ENCODE measurements around the gene CFAP92. TPM values are rescaled to one million over a fixed set of nuclear protein-coding genes. Genes with fewer than 3 reads are reported as not detected.

The CFAP92 gene
- total and polyA plus RNA-seq, 3 donors from 2014 or later: 16.0 to 62.0 (median 26.7) TPM

- Histone ChIP-seq H3K27me3 (no peaks in the 10 kb centered on the region), H3K4me3 (no peak overlapping the region), H3K27ac (no peak overlapping the region), H3K4me1 (no peaks in the 10 kb centered on the region), H3K9me3 (no peaks in the 10 kb centered on the region), H3K36me3 (ENCODE audit: low read depth, missing control alignments) (no peaks in the 10 kb centered on the region)
- intact Hi-C loops (cut with DNase I; ENCODE audit: low total_unique reads): no loop called here
- no peak for TF ChIP-seq POLR2A (IDR thresholded peaks at IDR 0.05)
- TF ChIP-seq CTCF (IDR thresholded peaks at IDR 0.05): no peak
- 97 to 100% methylated on average over 1 of the region's 1 CpG for WGBS, 2 donors
- DNase-seq: no peak
These were observed 73.9 kb downstream of the CFAP92 start for GRCh38 chr3:128919988-128920387.

- no peak overlapping the region for H3K27ac ChIP-seq
- peak; percentile 24 for DNase-seq
- H3K4me3 ChIP-seq: no peak overlapping the region
- 46 to 50% methylated on average over 2 of the region's 2 CpGs for WGBS, 2 donors
- no peaks in the 10 kb centered on the region for H3K36me3 ChIP-seq (ENCODE audit: low read depth, missing control alignments)
- intact Hi-C loops (cut with DNase I; ENCODE audit: low total_unique reads): no loop called here
- no peaks in the 10 kb centered on the region for H3K27me3 ChIP-seq
- no peak for TF ChIP-seq POLR2A (IDR thresholded peaks at IDR 0.05)
- no peak for TF ChIP-seq CTCF (IDR thresholded peaks at IDR 0.05)
- H3K9me3 ChIP-seq: no peaks in the 10 kb centered on the region
- no peaks in the 10 kb centered on the region for H3K4me1 ChIP-seq
These were observed 76.6 kb downstream of the CFAP92 start for GRCh38 chr3:128917291-128917690.

DNA sequence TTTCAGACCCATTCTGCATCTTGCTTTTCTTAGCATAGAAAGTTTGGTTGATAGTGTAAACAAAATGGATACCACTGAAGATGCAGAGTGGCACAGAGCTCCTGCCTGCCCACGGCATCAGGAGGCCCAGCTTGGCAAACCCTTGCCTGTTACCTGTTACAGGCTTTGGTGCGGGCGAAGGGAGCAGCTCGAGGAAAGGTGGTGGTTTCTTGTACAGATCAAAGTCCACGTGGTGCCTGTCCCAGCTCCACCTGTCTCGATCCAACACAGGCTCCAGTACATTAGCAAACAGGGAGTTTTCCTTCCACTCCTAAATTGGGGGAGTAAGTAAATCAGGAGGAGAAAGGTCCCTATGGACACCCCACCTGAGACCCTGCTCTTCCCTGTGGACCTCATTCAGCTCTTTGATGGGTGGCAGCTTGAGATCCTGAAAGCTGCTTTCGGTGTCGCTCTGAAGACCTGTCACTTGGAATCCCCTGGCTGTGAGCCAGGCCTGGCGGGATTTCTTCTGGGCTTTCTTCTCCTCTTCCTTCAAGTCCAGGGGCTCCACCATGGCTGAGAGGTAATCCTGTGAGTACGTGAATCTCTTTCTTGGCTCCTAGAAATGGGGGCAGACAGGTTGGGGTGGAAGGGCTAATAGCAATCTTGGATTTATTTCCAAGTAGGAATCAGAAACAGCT, 78.8 kb downstream of the CFAP92 start:
- H3K36me3 ChIP-seq (ENCODE audit: low read depth, missing control alignments): no peaks in the 10 kb centered on the region
- WGBS, 2 donors: 94 to 95% methylated on average over 10 of the region's 10 CpGs
- no peak overlapping the region for H3K4me3 ChIP-seq
- intact Hi-C loops (cut with DNase I; ENCODE audit: low total_unique reads): no loop called here
- no peaks in the 10 kb centered on the region for H3K4me1 ChIP-seq
- H3K9me3 ChIP-seq: no peaks in the 10 kb centered on the region
- TF ChIP-seq POLR2A (IDR thresholded peaks at IDR 0.05) (no peak), CTCF (IDR thresholded peaks at IDR 0.05) (no peak)
- no peak overlapping the region for H3K27ac ChIP-seq
- no peak for DNase-seq
- H3K27me3 ChIP-seq: no peaks in the 10 kb centered on the region

DNA sequence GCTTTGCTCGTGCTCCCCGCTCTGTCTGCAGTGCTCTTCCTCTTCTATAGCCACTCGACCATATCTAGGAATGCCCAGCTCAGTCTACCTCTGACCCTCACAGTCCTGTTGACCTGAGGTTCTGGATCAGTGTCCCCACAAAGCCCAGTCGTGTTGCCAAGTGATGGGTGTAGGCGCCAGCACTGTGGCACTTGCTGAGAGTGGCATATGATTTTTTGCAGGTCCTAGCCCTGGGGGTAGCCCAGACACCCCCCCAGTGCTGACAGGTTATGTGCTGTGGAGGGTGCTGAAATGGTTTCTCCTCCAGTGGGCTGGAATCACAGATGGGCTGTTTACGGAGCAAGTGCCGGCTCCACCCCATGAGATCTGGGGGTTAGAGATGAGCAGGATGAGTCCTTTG, 82.0 kb downstream of the CFAP92 start:
- Histone ChIP-seq H3K27ac (no peak overlapping the region), H3K4me1 (no peaks in the 10 kb centered on the region), H3K27me3 (no peaks in the 10 kb centered on the region), H3K4me3 (no peak overlapping the region), H3K36me3 (ENCODE audit: low read depth, missing control alignments) (no peaks in the 10 kb centered on the region), H3K9me3 (no peaks in the 10 kb centered on the region)
- 68 to 90% methylated on average over 4 to 7 of the region's 7 CpGs for WGBS, 2 donors
- intact Hi-C loops (cut with DNase I; ENCODE audit: low total_unique reads): no loop called here
- DNase-seq: no peak
- TF ChIP-seq CTCF (IDR thresholded peaks at IDR 0.05): no peak
- no peak for TF ChIP-seq POLR2A (IDR thresholded peaks at IDR 0.05)

GRCh38 chr3:128910006-128910405, 83.9 kb downstream of the CFAP92 start:
- TF ChIP-seq CTCF (IDR thresholded peaks at IDR 0.05) (no peak), POLR2A (IDR thresholded peaks at IDR 0.05) (no peak)
- no peaks in the 10 kb centered on the region for H3K4me1 ChIP-seq
- no peak overlapping the region for H3K27ac ChIP-seq
- intact Hi-C loops (cut with DNase I; ENCODE audit: low total_unique reads): no loop called here
- no peak overlapping the region for H3K4me3 ChIP-seq
- no peak for DNase-seq
- 87% methylated on average over 13 of the region's 13 CpGs; no CpG with 5 or more reads in 1 of the 2 donors for WGBS, 2 donors
- no peaks in the 10 kb centered on the region for H3K9me3 ChIP-seq
- H3K36me3 ChIP-seq (ENCODE audit: low read depth, missing control alignments): no peaks in the 10 kb centered on the region
- H3K27me3 ChIP-seq: no peaks in the 10 kb centered on the region

Data from testis (tissue), 3 donors.